ENCODE data around the gene LHX3.

LHX3 gene

DNA sequence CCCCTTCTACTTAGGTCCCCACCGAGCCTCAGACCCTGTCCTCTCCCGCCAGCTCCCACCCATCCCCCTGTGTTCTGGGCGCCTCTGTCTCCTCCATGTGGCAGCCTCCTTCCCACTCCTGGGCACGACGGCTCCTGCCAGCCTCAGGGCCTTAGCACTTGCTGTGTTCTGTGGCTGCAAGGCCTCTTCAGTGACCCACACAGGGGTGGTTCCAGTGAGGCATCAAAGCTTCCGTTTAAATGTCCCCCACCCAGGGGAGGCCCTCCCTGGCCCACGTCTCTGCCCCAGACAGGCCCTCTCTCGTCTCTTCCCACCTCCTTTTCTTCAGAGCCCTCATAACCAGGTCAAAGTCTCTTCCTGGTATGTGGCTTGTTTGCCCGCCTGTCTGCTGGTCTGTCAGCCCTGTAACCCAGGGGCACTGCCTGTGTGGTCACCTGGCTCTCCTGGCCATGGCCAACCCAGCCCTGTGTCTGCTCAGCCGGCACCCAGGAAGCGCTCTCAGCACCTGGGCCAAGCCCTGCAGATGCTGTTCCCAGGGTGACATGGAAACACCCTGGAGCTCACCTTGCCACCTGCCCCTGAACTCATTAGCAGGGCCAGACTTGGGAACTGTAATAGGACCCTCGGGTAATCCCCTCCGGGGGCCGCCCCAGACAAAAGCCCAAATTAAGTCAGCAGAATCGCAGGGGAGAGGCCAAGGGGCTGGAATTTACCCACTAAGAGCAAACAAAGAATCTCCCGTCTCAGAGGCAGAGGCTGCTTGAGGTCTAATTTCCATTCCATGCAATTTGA, 33.7 kb downstream of the LHX3 start:
- no peak overlapping the region for H3K9ac ChIP-seq (ENCODE audit: low read length)
- H3K36me3 ChIP-seq (ENCODE audit: control insufficient read depth, insufficient read depth, low read length) = no peaks in the 10 kb centered on the region
- no peaks in the 10 kb centered on the region for H3K9me3 ChIP-seq (ENCODE audit: control insufficient read depth, low read length)
- peaks cover 12% of the 10 kb centered on the region for H3K27me3 ChIP-seq (ENCODE audit: control insufficient read depth, insufficient read depth, low read length)
- H3K4me1 ChIP-seq (ENCODE audit: control insufficient read depth, insufficient read depth, low read length) = peaks cover 6% of the 10 kb centered on the region
- no peak overlapping the region for H3K4me3 ChIP-seq (ENCODE audit: low read length)

- Histone ChIP-seq H3K9me3 (ENCODE audit: control insufficient read depth, low read length) (no peaks in the 10 kb centered on the region), H3K36me3 (ENCODE audit: control insufficient read depth, insufficient read depth, low read length) (no peaks in the 10 kb centered on the region), H3K9ac (ENCODE audit: low read length) (no peak overlapping the region), H3K27me3 (ENCODE audit: control insufficient read depth, insufficient read depth, low read length) (peaks cover 12% of the 10 kb centered on the region), H3K4me3 (ENCODE audit: low read length) (no peak overlapping the region), H3K4me1 (ENCODE audit: control insufficient read depth, insufficient read depth, low read length) (peaks cover 6% of the 10 kb centered on the region)
These were observed 34.7 kb downstream of the LHX3 start for GRCh38 chr9:136170006-136170901.

DNA sequence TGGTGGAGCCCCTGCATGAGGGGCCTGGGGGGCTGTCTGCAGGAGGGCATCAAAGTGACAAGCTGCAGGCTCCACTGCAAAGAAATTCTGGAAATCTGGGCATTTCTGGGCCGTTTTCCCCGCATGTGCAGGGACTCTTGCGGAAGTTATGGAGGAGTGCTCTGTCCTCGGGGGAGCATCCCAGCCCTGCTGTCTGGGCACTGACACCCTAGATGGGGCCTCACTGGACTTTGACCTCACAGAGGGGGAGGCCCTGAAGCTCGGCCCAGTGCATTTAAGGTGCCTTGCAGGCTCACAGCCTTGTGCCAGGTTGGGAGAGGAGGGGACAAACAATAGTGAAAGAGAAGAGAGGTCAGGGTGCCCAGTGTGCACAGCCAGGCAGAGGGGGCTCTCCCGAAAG, 35.4 kb downstream of the LHX3 start:
- Histone ChIP-seq H3K36me3 (ENCODE audit: control insufficient read depth, insufficient read depth, low read length) (no peaks in the 10 kb centered on the region), H3K9me3 (ENCODE audit: control insufficient read depth, low read length) (no peaks in the 10 kb centered on the region), H3K4me1 (ENCODE audit: control insufficient read depth, insufficient read depth, low read length) (peaks cover 6% of the 10 kb centered on the region), H3K9ac (ENCODE audit: low read length) (no peak overlapping the region), H3K4me3 (ENCODE audit: low read length) (no peak overlapping the region), H3K27me3 (ENCODE audit: control insufficient read depth, insufficient read depth, low read length) (peaks cover 12% of the 10 kb centered on the region)

GRCh38 chr9:136163248-136163850, 41.6 kb downstream of the LHX3 start:
- Histone ChIP-seq H3K4me1 (ENCODE audit: control insufficient read depth, insufficient read depth, low read length) (no peaks in the 10 kb centered on the region), H3K36me3 (ENCODE audit: control insufficient read depth, insufficient read depth, low read length) (no peaks in the 10 kb centered on the region), H3K9me3 (ENCODE audit: control insufficient read depth, low read length) (no peaks in the 10 kb centered on the region), H3K27me3 (ENCODE audit: control insufficient read depth, insufficient read depth, low read length) (peaks cover 7% of the 10 kb centered on the region), H3K9ac (ENCODE audit: low read length) (no peak overlapping the region), H3K4me3 (ENCODE audit: low read length) (no peak overlapping the region)

GRCh38 chr9:136160995-136161610, 43.8 kb downstream of the LHX3 start:
- Histone ChIP-seq H3K27me3 (ENCODE audit: control insufficient read depth, insufficient read depth, low read length) (peaks cover 10% of the 10 kb centered on the region), H3K9ac (ENCODE audit: low read length) (no peak overlapping the region), H3K36me3 (ENCODE audit: control insufficient read depth, insufficient read depth, low read length) (no peaks in the 10 kb centered on the region), H3K4me3 (ENCODE audit: low read length) (no peak overlapping the region), H3K4me1 (ENCODE audit: control insufficient read depth, insufficient read depth, low read length) (no peaks in the 10 kb centered on the region), H3K9me3 (ENCODE audit: control insufficient read depth, low read length) (no peaks in the 10 kb centered on the region)

GRCh38 chr9:136160381-136160841, 44.5 kb downstream of the LHX3 start:
- Histone ChIP-seq H3K9ac (ENCODE audit: low read length) (no peak overlapping the region), H3K4me1 (ENCODE audit: control insufficient read depth, insufficient read depth, low read length) (no peaks in the 10 kb centered on the region), H3K27me3 (ENCODE audit: control insufficient read depth, insufficient read depth, low read length) (peaks cover 14% of the 10 kb centered on the region), H3K4me3 (ENCODE audit: low read length) (no peak overlapping the region), H3K36me3 (ENCODE audit: control insufficient read depth, insufficient read depth, low read length) (no peaks in the 10 kb centered on the region), H3K9me3 (ENCODE audit: control insufficient read depth, low read length) (no peaks in the 10 kb centered on the region)

GRCh38 chr9:136159851-136160250, 45.1 kb downstream of the LHX3 start:
- Histone ChIP-seq H3K4me3 (ENCODE audit: low read length) (no peak overlapping the region), H3K36me3 (ENCODE audit: control insufficient read depth, insufficient read depth, low read length) (no peaks in the 10 kb centered on the region), H3K27me3 (ENCODE audit: control insufficient read depth, insufficient read depth, low read length) (peaks cover 19% of the 10 kb centered on the region), H3K9ac (ENCODE audit: low read length) (no peak overlapping the region), H3K9me3 (ENCODE audit: control insufficient read depth, low read length) (no peaks in the 10 kb centered on the region), H3K4me1 (ENCODE audit: control insufficient read depth, insufficient read depth, low read length) (no peaks in the 10 kb centered on the region)

- no peak overlapping the region for H3K4me3 ChIP-seq (ENCODE audit: low read length)
- peaks cover 21% of the 10 kb centered on the region for H3K27me3 ChIP-seq (ENCODE audit: control insufficient read depth, insufficient read depth, low read length)
- H3K36me3 ChIP-seq (ENCODE audit: control insufficient read depth, insufficient read depth, low read length) = no peaks in the 10 kb centered on the region
- no peak overlapping the region for H3K9ac ChIP-seq (ENCODE audit: low read length)
- no peaks in the 10 kb centered on the region for H3K9me3 ChIP-seq (ENCODE audit: control insufficient read depth, low read length)
- H3K4me1 ChIP-seq (ENCODE audit: control insufficient read depth, insufficient read depth, low read length) = no peaks in the 10 kb centered on the region
These were observed 47.3 kb downstream of the LHX3 start for GRCh38 chr9:136157477-136158265.

DNA sequence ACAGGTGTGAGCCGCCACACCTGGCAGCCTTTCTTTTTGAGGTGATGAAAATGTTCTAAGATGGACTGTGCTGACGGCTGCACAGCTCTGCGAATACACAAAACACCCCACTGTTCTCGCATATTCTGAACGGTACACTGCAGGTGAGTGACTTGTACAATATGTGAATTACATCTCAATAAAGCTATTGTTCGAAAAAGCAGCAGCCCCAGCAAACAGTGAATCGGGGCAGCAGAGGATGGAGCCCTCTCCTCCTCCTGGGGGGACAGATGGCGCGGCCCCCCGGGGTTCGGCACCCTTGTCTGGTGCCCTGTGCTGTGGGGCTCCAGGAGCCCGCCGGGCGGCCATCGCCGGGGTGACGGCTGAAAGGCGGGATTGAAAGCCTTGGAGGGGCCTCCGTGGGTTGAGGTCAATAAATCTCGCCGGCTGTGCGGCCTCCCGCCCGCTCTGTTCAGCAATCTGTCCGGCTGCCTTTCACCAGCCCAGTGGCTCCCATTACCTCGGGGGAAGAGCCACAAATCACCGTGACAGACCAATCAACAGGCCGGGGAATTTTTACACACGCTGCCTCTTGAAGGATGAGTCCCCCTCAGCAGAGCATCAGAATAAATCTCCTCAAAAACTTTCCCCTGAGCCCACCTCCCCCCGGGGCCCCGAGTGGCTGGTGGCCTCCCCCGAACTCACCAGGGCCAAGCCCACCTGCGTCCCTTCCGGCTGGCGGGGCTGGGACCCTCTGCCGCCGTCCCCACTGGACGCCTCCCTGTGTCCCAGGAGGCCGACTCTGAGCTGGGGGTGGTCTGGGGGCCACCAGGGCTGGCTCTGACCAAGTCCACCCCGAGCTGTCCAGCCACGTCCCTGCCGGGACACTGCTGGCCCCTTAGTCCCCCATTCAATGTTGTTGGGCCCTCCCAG, 48.5 kb downstream of the LHX3 start:
- H3K4me1 ChIP-seq (ENCODE audit: control insufficient read depth, insufficient read depth, low read length) = no peaks in the 10 kb centered on the region
- no peaks in the 10 kb centered on the region for H3K36me3 ChIP-seq (ENCODE audit: control insufficient read depth, insufficient read depth, low read length)
- no peaks in the 10 kb centered on the region for H3K9me3 ChIP-seq (ENCODE audit: control insufficient read depth, low read length)
- no peak overlapping the region for H3K9ac ChIP-seq (ENCODE audit: low read length)
- peaks cover 21% of the 10 kb centered on the region for H3K27me3 ChIP-seq (ENCODE audit: control insufficient read depth, insufficient read depth, low read length)
- H3K4me3 ChIP-seq (ENCODE audit: low read length) = no peak overlapping the region

GRCh38 chr9:136155576-136155975, 49.4 kb downstream of the LHX3 start:
- no peak overlapping the region for H3K9ac ChIP-seq (ENCODE audit: low read length)
- peaks cover 21% of the 10 kb centered on the region for H3K27me3 ChIP-seq (ENCODE audit: control insufficient read depth, insufficient read depth, low read length)

More at GRCh38 chr9:136155576-136155975, 49.4 kb downstream of the LHX3 start:
- Histone ChIP-seq H3K36me3 (ENCODE audit: control insufficient read depth, insufficient read depth, low read length) (no peaks in the 10 kb centered on the region), H3K4me1 (ENCODE audit: control insufficient read depth, insufficient read depth, low read length) (no peaks in the 10 kb centered on the region), H3K4me3 (ENCODE audit: low read length) (no peak overlapping the region), H3K9me3 (ENCODE audit: control insufficient read depth, low read length) (no peaks in the 10 kb centered on the region)
